Superior temporal gyrus (tissue), 1 donor: ENCODE data around the gene AK9.
A peak's percentile ranks its signal among the peaks of the same experiment; 100 is the strongest.
"Not testable (repeated sequence)": the region's sequence is repeated elsewhere in the genome, so short reads cannot be mapped to it uniquely, and the experiment has no call there.

Experiments used
- DNase-seq: peaks from one replicate; pipeline ENCODE4 v3.0.0-alpha.2; 2016; ENCODE audit errors: extremely low spot score

AK9 gene

DNA sequence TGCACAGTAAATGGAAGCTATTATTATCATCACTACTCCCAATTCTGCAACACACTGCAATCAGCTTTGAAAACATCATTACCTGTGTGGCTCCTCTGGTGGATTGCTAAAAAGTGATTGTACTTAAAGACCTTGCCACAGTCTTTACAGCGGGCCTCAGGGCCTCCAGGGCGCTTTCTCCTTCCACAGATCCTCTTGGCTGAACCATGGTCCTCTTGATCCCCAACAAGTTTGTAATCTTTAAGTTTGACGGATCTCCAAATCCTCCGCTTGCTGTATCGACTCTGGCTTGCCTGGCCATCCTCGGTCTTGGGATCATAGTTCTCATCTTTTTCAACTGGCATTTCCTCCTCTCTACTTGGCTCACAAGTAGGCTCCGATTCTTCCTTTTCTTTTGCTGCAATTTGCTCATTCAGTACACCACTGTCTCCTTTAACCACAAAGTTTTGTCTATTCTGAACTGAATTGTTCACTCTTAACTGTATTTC is 210.0 kb downstream of the AK9 start:
- no peak for DNase-seq

DNA sequence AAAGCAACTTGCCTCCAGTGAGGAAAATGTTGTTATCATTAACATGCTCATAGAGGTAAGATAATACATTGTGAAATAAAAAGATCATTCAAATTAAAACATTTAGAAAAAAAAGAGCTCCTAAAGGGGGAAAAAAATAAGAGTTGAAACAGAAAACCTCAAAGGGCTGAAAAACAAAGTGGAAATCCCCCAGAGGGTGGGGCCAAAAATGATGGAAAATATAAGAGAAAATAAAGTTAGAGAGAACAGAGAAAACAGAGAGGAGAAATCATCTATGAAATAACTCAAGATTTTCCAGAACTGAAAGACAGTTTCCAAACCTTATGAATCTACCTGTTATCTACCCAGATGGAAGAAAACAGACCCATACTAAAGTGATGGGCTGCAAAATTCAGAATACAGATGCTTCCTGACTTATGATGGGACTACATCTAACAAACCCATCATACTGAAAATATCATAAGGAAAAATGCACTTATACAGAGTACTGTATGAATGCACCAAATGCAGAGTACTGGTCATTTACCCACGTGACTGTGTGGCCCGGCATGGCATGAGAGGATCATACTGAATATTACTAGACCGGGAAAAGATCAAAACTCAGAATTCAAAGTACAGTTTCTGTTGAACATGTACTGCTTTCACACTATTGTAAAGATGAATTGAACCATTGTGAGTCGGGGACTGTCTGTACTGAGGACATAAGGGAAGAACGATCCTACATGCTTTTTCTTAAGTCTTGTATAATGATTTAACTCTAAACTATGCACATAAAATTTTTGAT is 212.0 kb downstream of the AK9 start:
- no peak for DNase-seq

DNA sequence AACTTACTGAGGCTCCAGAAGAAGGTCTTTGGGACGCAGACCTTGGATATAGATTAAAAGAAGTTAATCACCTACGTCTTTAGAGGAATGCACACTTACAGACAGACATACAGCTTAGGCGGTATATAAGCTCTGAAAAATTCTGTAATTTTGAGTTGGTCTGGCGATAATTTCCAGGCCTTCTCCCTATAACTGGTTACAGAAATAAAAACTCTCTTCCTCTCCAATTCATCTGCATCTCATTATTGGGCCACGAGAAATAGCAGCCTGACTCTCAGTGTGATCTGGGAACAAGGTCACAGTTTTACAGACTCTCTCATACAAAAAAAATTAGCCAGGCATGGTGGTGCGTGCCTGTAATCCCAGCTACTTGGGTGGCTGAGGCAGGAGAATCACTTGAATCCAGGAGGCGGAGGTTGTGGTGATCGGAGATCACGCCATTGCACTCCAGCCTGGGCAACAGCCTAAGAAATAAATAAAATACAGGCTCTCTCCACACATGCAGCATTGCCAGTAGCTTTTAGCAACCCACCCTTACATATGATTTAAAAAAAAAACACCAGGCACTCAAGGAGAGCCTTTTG is 212.7 kb downstream of the AK9 start:
- no peak for DNase-seq

DNA sequence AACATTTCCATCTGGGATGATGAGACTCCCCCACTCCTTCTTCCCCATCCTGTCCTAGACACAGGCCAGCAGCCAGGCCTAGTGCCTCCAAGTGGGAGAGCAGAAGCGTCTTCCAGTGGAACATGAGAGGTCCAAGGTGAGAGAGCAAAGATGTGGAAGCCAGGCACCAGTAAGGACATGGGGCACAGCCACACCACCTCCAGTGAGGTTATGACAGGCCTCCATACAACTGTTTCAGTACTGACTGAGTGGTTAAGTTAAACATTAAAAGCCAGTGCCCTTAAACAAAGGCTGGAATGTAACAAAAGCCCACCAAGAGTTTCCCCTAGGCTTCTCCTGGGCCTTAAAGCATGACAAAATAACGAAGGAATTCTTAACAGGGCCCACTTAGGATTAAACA is 213.3 kb downstream of the AK9 start:
- DNase-seq, result no peak

DNA sequence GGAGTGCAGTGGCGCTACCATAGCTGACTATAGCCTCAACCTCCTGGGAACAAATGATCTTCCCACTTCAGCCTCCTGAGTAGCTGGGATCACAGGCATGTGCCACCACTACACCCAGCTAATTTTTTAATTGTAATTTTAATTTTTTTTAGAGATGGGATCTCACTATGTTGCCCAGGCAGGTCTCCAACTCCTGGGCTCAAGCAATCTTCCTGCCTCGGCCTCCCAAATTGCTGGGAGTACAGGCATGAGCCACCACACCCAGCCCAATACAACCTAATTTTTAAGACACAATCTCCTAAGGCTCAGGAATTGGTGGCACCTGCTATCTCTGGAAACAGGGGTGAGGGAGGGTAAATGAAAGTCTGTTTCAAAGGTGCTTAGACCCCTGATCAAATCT is 213.8 kb downstream of the AK9 start:
- no peak for DNase-seq

DNA sequence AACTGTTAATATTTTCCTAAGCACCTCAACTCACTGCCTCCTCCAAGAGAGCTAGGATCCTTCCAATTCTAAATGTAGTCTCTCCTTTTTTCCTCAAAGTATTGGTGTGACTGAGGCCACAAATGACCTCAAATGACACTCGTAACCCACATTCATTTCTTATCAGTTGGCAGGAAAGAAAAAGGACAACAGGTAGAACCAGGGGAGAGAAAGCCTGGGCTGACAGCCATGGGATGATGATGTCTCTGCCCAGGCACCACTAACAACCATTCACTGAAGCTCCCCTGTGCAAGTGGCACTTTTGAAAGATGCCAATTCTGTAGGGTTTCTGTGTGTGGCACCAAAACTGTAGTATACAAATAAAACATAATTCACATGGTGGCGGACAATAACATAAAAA is 215.4 kb downstream of the AK9 start:
- no peak for DNase-seq

DNA sequence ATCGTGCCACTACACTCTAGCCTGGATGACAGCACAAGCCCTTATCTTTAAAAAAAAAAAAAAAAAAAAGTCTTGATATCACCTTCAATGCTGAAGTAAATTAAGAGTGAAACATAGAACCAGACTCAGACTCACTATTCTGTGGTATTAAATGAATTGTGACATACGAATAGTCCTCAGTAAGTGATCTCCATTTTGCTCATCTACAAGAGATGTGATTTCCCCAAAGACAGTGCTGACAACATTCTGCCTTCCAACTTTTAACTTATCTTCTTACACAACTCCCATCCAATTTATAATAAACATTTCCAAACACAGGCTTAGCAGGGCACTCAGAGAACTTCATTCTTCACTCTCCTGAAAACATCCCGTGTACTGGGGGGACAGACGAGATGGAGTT is 216.0 kb downstream of the AK9 start:
- DNase-seq, result no peak

DNA sequence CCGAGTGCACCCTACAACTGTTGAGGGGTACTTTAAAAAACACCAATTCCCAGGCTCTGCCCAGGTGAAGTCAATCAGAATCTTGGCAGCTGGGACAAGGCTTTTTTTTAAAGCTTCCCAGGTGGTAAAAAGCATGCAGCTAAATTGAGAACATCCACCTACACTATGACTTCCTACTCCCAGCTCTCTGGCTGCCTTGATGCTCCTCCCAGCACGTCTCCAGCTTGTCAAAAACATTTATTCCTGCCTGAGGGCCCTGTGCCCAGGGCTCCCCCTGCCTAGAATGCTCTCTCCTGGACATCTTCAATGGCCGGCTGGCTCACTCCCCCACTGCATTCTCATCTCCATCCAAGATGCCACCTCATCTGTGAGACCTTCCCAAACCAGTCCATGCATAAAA is 217.9 kb downstream of the AK9 start:
- DNase-seq, result no peak

DNA sequence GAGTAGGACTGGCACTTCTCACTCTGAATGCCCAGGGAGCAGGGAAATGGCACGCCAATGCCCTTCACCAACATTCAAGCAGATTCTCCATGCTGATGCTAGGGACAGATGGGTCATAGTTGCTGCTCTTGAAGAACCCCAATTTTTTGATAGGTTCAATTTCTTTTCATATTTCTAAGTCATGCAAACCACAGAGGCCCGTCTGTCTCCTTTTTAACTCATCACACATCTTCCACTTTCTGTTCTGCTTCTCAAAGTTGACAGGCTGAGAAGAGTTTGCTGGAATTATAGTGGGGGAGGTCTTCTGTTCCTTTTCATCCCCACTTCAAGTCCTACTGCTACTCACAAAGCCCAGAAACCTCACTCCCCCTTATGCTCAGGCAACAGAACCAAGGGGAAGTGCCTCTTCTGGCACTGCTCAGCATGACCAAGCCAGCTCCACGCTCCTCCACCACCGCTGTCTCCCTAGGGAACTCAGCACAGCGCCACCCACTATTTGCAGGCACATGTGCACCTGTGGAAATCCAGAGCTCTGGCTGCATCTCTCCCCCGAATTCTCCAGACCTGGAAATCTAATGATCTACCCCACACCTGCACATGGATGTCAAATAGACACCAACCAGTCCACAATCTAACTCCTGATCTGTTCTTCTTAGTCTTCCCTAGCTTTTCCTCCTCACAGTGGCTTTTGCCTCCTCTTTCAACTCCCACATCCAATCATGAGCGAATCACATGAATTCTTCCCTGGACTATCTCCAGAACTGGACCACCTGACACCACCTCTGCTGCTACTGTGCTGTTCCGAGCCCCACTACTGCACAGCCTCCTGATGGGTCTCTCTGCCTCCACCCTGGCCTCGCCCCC is 218.6 kb downstream of the AK9 start:
- DNase-seq, result no peak

DNA sequence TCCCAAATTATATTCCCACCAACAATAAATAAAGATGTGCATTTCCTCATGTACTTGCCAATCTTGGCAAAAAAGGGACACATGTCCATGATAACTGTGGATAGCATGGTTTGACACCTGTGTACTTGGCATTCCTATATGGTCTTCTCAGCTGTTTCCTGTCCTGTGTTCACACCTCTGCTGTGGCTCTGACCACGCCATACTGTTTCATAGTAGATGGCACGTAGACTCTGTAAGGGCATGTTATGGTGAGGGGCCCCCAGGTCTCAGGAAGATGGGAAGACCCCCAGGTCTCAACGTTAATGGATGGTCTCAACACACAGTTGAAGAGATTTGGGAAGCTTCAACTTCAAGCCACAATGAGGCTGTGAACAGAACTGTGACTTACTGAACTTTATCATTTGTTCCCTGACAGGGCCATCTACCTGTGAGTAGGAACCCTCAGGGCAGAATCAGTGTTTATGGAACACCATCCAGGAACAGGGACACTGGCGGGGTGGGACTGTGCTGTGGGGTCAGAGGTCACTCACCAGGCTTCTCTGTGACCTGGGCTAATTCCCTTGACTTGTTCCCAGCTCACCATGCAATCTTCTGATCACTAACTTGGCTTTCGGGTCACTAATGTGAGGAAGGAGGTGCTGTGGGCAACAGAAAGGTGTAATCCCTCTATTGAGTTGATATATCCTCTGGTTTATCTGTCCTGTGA is 219.7 kb downstream of the AK9 start:
- no peak for DNase-seq

DNA sequence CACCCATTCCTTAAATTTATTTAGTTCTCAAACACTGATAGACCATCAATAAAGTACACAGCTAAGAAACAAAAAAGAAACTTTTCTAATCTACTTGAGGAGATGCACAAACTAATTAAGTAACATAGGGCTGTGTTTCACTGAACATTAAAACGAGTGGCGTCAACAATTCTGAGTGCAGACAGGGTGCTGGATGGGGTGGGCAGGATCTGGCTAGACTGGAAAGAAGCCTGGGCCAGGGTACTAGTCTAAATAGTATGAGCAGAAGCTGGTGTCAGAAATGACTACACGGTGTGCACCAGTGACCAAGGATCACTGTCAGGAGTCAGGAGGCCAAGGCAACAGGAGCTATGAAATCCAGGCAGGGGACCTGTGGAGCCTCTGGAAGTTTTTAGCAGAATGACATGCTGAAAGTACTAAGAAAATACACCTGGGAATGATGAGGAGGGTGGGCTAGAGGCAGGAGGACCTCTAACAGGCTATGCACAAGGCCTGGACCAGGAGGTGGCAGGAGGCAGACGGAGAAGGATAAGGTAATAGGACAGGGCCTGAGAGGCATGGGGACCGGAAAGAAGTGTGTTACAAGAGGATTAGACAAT is 221.3 kb downstream of the AK9 start:
- no peak for DNase-seq

DNA sequence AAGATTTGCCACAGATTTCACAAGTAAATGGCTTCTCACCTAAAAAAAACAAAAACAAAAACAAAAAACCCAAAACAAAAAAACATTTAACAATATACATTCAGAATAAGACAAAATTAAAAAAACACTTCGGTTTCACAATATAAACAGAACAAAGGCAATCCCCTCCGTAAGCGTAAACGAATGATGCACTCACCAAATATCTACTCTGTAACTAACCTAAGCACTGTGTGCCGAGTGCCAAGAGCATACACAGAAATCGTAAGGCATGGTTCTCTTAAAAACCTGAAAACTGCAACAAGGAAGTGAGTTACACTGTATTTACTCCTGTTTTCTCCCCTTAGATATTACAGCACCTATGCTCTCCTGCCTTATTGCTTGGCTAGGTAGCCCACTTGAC is 223.3 kb downstream of the AK9 start:
- no peak for DNase-seq

DNA sequence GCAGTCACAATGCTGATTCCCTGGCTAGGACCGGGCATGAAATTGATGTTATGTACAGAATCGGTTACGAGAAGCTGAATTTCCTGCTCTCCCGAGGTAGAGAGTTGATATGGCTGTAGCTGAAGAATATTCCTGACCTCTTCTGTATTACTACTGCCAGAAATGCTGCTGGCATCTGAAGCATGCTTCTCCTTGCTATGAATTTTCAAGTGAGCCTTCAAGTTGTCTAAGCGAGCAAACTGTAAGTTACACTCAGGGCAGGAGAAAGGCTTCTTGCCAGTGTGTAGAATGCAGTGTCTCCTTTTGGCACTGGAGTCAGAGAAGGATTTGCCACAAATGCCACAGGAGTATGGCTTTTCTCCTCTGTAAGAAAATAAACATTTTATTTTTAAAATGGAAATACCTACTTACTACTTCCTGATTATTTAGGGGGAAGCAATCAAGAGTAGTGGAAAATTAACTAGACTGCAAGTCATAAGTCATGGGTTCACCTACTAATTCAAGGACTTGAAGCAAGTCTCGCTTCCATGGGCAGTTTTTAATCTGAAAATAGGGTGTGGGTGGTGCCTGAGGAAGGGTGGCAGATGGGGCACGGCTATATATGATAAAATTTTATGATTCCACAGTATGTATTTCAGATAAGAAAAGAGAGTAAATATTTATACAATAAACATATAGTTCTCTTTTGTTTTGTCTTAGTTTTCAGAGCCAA is 224.6 kb downstream of the AK9 start:
- DNase-seq, result no peak

DNA sequence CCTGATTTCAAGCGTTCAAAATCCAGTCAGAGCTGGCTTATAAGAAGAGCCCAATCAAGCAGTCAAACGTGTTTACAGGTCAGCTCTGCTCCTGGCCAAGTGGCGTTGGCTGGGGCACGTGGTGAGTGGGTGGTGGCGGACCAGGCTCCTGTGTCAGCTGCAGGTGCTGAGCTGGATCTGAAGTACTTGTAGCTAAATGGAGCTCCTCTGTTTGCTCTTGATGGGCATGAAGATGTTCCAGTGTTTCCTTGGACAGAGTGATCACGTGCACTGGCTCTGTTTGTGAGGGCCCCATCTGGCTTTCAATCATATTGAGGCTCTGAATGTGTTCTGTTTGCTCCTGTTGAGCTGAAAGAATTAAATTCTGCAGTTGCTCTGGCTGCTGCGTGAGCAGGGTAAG is 225.2 kb downstream of the AK9 start:
- peak; percentile 85 for DNase-seq

DNA sequence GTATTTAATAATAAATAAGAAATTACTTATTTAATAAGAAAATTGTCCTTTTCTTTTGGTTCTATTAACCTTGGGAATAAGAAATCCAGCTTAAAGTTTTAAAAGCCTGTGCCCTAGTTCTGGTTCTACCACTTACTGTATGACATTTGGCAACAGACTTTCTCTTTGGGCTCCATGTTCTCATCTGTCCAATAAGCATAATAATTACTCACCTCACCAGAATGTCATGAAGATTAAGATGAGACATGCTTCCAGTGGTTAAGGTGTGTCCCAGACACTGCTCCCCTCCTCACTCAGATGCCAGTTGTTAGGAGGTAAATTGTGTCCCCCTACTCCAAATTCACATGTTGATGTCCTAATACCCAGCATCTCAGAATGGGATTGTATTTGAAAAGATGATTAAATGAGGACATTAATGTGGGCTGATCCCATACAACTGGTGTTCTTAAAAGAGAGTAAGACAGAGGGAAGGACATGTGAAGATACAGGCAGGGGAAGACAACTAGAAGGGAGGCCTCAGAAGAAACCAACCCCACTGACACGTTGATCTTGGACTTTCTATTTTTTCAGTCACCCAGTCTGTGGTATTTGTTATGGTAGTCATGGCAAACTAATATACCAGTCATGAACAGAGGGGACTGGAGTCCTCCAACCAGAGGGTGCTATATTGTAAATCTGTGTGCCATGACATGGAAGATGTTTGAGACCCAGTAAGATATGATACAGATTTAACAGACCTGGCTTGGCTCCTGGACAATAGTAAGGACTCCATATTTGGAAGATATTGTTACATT is 229.1 kb downstream of the AK9 start:
- DNase-seq, result no peak

DNA sequence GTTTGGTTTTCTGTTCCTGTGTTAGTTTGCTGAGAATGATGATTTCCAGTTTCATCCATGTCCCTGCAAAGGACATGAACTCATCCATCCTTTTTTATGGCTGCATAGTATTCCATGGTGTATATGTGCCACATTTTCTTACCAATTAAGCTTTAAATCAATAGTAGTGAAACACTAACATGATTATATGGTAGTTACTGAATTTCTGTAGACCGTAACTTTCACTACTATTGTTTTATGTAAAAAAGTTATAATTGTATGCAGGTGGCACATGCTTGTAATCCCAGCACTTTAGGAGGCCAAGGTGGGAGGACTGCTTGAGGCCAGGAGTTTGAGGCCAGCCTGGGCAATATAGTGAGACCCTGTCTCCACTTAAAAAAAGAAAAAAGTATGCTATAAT is 229.8 kb downstream of the AK9 start:
- not testable (repeated sequence) for DNase-seq

DNA sequence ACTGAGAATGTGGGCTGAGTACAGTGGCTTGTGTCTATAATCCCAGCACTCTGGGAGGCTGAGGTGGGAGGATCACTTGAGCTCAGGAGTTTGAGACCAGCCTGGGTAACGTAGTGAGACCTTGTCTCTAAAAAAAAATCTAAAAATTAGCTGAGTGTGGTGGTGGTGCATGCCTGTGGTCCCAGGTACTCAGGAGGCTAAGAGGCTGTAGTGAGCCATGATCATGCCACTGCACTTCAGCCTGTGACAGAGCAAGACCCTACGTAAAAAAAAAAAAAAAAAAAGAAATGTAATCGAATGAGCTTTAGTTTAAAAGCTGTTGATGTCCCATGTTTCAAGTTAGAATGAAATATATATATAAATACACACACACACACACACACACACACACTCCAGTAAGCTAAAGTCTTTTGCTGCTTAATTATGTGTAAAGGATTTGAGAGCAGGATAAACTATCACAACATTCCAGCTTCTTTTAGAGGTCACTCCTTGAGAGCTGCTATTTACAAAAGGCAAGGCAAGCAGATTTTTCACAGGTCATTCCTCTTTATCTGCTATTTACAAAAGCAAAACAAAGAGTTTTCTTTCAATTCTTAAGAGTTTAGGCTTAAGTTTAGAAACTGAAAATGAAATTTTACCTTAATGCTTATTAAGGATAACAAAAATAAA is 230.7 kb downstream of the AK9 start:
- DNase-seq, result no peak

DNA sequence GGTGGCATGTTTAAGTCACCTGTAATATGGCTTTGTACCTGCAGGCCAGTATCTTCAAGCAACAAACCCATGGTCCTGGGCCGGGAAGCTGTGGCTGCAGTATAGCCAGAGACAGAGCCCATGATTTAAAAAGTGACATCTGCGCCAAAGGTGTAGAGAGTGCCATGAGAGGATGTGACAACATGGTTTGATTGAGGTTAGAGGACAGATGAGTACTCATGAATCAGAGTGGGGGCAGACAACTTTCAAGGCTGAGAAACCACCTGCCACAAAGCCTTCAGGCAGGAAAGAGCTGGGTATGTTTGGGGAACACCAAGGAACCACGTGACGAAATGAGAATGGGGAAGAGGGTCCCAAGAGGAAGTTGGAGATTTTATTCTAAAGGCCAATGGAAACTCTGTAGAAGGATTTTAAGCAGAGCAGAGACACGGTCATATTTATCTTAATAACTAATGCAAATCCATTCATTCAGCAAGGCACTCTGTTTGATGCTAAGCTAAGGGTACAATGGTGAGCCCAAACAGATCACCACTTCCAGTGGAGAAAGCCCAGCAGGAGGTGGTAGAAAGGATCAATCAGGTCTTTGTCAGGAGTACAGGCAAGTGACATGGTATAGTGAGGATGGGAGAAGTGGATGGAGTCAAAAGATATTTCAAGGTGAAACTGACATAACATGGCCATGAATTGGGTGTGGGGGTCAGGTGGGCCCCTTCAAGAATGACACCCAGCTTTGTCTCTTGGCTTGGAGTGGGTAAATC is 232.0 kb downstream of the AK9 start:
- no peak for DNase-seq

DNA sequence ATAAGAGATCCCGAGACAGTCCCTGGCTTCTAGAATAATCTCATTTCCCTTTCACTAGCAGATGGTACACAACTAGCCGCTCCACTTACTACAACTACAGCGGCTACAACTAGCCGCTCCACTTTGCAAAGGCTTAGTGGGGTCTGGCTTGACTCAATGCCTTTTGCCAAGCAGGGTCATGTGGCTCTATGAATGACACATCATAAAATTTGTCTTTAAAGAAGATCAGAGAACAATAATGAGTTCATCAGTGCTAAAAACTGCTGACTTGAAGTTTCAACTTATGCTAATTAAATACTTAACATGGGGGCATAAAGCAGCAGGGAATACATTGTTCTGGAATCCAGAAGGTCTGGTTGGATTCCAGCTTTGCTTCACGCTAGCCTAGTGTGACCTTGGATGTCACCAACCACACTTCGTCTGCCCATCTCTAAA is 233.4 kb downstream of the AK9 start:
- DNase-seq, result no peak
